ENCODE measurements around the gene MRPS24.

The MRPS24 gene

DNA sequence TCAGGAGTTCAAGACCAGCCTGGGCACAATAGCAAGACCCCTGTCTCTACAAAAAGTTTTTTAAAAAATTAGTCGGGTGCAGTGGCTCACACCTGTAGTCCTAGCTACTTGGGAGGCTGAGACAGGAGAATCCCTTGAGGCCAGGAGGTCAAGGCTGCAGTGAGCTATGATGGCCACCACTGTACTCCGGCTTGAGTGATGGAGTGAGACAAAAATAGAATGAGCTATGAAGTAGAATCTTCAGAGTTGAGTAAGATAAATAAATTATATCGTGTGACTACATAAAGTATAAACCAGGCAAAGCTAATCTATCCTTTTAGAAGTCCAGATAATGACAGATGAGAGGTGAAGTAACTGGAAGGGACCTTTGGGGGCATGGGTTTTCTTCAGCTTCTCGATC is 15.3 kb upstream of the MRPS24 start:
- Mint-ChIP-seq H3K9me3 (no peaks in the 10 kb centered on the region), H3K27ac (no peak overlapping the region), H3K36me3 (peaks cover 14% of the 10 kb centered on the region), H3K4me1 (peaks cover 13% of the 10 kb centered on the region), H3K27me3 (no peaks in the 10 kb centered on the region), H3K4me3 (no peak overlapping the region)

DNA sequence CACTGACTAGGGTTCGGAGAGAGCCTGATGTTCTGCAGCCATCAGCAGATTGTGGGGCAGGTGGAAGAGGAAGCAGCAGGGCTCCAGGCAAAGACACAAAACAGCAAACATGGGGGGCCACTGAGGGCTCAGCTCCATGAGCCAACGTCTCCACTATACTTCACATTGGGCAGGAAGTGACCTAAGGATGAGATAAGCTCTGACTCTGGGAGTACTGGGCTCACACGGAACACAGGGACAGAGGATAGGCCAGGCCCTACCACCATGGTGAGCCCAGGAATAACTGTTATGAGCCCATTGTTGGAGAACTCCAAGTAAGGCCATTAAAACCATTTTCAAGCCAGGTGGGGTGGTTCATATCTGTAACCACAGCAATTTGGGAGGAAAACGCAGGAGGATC is 14.9 kb upstream of the MRPS24 start:
- H3K4me1 Mint-ChIP-seq: peaks cover 9% of the 10 kb centered on the region
- H3K27ac Mint-ChIP-seq: peak overlapping the region; percentile 21
- no peaks in the 10 kb centered on the region for H3K9me3 Mint-ChIP-seq
- H3K4me3 Mint-ChIP-seq: no peak overlapping the region
- no peaks in the 10 kb centered on the region for H3K27me3 Mint-ChIP-seq
- H3K36me3 Mint-ChIP-seq: peaks cover 16% of the 10 kb centered on the region

DNA sequence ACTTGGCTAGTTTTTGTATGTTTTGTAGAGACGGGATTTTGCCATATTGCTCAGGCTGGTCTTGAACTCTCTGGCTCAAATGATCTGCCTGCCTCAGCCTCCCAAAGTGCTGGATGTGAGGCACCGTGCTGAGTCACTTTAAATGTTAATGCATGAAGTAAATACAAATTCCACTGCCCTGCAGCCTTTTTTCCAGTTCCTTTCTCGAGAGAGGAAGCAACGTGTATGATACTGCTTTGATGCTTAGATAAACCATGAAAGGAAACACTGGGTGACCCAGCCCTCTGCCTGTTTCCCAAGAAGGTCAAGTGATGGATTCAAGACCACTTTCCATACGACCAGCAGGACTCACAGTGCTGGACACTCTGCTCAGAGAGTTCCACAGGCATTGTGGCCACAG is 11.3 kb upstream of the MRPS24 start:
- no peak overlapping the region for H3K4me3 Mint-ChIP-seq
- peaks cover 23% of the 10 kb centered on the region for H3K36me3 Mint-ChIP-seq
- H3K27me3 Mint-ChIP-seq: no peaks in the 10 kb centered on the region
- no peaks in the 10 kb centered on the region for H3K4me1 Mint-ChIP-seq
- no peak overlapping the region for H3K27ac Mint-ChIP-seq
- H3K9me3 Mint-ChIP-seq: no peaks in the 10 kb centered on the region

DNA sequence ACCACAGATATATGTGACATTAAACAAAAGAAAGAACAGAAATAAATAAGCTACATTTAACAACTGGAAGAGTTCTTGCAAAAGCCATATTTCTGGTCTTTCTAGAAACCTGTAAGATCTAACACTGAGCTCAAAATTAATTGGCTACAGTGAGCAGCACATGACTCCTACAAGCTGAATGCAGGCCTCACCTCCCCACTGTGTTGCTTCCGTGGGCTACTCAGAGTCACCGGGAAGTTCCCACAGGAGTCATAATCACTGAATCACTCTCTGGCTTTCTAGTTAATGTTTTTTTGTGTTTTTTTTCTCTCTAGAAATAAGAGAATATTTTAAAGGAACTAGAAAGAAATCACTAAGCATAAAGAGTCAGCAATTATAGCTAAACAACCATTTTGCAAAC is 10.2 kb upstream of the MRPS24 start:
- peaks cover 25% of the 10 kb centered on the region for H3K36me3 Mint-ChIP-seq
- no peaks in the 10 kb centered on the region for H3K9me3 Mint-ChIP-seq
- no peaks in the 10 kb centered on the region for H3K4me1 Mint-ChIP-seq
- H3K27me3 Mint-ChIP-seq: no peaks in the 10 kb centered on the region
- H3K27ac Mint-ChIP-seq: no peak overlapping the region
- no peak overlapping the region for H3K4me3 Mint-ChIP-seq

DNA sequence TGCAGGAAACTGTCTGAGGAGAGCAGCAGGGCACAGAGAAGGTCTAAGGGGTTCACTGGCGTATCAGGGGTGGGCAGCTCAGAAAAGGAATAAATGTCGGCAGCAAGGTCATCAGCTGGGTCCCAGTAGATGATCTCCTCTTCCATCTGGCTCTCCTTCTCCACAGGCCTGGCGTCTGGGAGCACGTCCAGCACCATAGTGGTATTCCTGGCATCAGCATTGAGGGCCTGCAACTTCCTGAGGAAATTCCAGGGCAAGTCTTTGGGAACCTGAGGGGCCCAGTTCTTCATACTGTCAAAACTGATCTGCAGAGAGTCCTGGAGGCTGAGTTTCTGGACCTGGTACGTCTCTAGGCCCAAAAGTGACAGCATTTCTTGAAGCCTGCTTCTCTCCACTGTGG is 9.6 kb upstream of the MRPS24 start:
- Mint-ChIP-seq H3K4me1 (no peaks in the 10 kb centered on the region), H3K4me3 (no peak overlapping the region), H3K27ac (no peak overlapping the region), H3K9me3 (no peaks in the 10 kb centered on the region), H3K36me3 (peaks cover 24% of the 10 kb centered on the region), H3K27me3 (no peaks in the 10 kb centered on the region)

DNA sequence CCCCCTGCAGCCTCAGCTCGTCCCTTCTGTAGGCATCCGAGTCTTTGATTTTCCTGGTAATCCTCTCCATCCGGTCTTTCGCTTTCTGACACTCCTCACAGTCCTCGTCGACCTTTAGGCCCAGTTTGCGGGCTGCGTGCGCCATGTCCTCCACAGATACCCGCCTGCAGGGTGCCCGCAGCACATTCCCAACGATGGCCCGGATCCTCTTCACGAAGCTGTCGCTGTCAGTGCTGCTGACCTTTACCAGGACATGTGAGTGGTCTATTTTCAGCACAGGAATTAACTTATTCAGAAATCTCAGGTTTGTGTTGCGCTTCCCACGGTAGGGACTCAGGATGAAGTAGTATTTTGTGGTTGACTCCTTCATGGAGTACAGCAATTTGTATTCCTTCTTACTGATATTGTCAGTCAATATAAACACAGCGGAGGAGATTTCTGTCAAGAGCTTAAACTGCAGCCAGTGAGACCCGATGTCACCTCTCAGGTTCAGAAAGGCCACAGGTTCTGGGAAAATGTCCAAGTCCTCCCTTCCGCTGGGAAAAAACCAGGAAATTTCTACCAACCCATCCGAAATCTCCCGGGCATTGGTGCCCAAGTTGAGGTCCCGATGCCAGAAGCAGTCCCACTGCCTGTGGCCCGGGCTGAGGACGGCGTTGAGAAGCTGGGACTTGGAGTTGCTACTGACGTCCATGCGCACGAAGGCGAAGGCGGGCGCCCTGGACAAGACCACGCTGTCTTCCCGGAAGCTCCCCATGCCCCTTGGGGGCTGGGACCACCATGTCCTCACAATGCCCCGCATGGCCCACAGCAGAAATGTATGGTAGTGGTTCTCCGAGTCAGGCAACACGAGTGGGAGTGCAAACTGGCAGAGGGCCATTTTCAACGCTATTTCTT is 8.9 kb upstream of the MRPS24 start:
- Mint-ChIP-seq H3K36me3 (peaks cover 20% of the 10 kb centered on the region), H3K4me3 (no peak overlapping the region), H3K4me1 (no peaks in the 10 kb centered on the region), H3K27ac (no peak overlapping the region), H3K27me3 (no peaks in the 10 kb centered on the region), H3K9me3 (no peaks in the 10 kb centered on the region)

DNA sequence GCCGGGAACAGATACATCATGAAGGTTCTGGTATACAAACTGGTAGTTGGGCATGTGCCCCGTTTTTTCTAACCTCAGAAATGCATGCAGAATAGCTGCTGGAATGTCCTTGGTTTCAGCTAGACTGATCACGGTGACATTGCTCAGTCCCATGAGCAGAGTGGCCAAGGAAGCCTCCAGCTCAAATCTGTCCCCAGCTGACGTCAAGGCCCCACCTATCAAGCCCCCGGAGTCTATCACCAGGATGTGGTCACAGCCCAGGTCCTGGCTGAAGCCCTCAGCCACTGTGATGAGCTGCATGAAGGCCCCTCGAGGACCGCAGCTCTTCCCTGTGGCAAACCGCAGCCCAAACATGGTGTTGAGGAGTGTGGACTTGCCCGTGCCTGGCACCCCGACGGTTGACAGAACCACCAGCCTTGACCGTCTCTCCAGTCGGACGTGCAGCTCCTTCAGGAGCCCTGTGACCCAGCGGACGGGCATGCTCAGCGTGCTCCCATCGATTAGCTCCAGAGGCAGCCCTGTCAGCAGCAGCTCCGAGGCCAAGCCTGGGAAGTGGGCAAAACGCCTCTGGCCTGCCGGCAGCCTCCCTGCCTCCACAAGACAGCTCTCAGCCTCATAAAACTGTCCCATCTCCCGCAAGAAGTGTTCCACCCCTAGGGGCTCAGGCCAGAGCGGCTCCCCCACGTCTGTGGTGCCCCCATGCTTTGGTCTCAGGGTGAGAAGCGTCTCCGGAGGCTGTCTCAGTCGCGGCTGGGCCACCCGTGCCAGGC is 7.8 kb upstream of the MRPS24 start:
- no peaks in the 10 kb centered on the region for H3K27me3 Mint-ChIP-seq
- H3K36me3 Mint-ChIP-seq: peaks cover 18% of the 10 kb centered on the region
- no peak overlapping the region for H3K4me3 Mint-ChIP-seq
- H3K9me3 Mint-ChIP-seq: no peaks in the 10 kb centered on the region
- H3K27ac Mint-ChIP-seq: no peak overlapping the region
- H3K4me1 Mint-ChIP-seq: no peaks in the 10 kb centered on the region

DNA sequence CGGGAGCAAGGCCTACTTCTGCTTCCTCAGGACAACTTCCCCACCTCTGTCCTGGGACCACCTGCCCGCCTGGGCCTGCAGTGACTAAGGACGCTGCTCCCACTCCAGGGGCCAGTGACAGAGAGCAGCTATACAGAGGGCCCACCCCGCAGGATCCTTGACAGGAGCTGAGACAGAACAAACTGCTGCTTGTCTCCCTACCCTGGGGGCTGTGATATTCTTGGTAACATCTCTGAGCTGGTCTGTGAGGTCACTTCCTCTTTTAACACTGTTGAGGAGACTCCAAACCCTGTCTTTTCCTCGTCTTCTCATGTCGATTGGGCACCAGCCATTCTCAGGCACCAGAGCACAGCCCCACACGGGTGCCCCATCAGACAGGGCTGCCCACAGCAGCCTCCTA is 6.9 kb upstream of the MRPS24 start:
- Mint-ChIP-seq H3K9me3 (no peaks in the 10 kb centered on the region), H3K27me3 (no peaks in the 10 kb centered on the region), H3K4me3 (no peak overlapping the region), H3K4me1 (no peaks in the 10 kb centered on the region), H3K36me3 (peaks cover 16% of the 10 kb centered on the region), H3K27ac (no peak overlapping the region)

DNA sequence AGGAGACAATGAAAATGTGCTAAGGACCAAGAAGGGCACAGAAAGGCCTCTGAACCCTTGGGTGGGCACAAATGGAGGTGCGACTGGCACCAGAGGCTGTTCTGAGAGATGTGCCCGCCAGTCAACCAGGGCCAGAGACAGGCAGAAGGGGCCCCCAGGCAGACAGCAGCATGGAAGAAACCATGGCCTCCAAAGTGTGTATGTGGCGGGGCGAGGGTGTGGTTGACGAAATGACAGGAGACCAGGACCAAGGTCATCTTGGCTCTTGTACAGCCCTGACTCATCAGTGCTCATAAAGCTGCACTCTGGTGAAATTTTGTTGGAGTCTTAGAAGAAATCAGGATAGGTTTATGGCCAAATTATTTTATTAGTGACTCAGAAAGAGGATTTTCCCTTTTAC is 4.0 kb upstream of the MRPS24 start:
- no peak overlapping the region for H3K4me3 Mint-ChIP-seq
- H3K36me3 Mint-ChIP-seq: peaks cover 10% of the 10 kb centered on the region
- H3K27me3 Mint-ChIP-seq: no peaks in the 10 kb centered on the region
- no peak overlapping the region for H3K27ac Mint-ChIP-seq
- H3K4me1 Mint-ChIP-seq: peaks cover 16% of the 10 kb centered on the region
- H3K9me3 Mint-ChIP-seq: no peaks in the 10 kb centered on the region

DNA sequence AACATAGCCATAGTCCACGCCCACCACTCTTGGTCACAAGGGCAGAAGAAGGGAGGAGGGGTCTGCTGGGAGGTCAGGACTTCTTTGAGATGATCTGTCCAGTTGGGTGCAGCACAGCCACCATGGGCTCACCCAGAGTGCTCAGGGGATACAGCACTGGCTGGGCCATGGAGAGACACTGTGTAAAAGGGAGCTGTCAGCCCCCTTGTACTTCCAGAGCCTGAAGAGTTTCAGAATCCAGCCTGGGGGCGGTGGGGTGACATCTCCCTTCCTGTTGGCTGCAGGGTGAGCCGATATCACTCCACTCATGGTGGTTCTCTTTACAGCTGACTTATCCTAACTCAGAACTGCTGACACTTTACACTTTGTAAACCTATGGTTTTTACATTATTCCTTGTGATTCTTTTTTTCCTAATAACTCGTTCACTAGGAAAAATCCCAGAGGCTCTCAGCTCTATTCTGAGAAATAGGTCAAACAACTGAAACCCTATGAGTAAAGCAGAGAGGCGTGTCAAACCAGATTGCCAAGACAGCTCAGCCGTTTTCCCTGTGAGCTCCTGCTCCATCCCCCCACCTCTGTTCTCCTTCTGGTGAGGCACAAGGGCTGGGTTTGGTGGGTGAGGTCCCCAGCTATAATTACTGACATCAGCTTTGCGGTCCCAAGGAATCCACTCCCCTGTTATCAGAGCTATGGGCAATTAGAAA is 3.2 kb upstream of the MRPS24 start:
- no peak overlapping the region for H3K4me3 Mint-ChIP-seq
- H3K4me1 Mint-ChIP-seq: peaks cover 23% of the 10 kb centered on the region
- H3K27ac Mint-ChIP-seq: no peak overlapping the region
- H3K9me3 Mint-ChIP-seq: no peaks in the 10 kb centered on the region
- peaks cover 7% of the 10 kb centered on the region for H3K36me3 Mint-ChIP-seq
- H3K27me3 Mint-ChIP-seq: no peaks in the 10 kb centered on the region

DNA sequence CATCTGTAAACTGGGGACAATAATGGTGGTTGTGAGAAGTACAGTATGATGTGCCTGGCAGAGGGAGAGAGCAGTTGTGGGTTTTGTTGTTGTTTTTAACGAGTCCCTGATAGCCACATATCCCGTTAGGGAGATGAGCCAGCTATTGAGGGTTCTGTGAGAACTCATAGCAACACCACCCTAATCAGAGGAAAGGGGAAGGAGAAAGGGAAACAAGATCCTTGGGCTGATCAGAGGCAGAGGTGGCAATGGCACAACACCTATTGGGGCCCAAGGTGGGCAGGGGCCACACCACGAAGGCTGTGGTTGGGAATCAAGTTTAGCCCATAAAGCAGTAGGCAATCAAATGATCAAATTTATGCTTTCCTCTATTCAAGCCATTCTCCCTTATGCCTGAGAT is 1.7 kb upstream of the MRPS24 start:
- peaks cover 23% of the 10 kb centered on the region for H3K4me1 Mint-ChIP-seq
- peaks cover 13% of the 10 kb centered on the region for H3K36me3 Mint-ChIP-seq
- no peak overlapping the region for H3K4me3 Mint-ChIP-seq
- H3K27me3 Mint-ChIP-seq: no peaks in the 10 kb centered on the region
- no peak overlapping the region for H3K27ac Mint-ChIP-seq
- no peaks in the 10 kb centered on the region for H3K9me3 Mint-ChIP-seq

DNA sequence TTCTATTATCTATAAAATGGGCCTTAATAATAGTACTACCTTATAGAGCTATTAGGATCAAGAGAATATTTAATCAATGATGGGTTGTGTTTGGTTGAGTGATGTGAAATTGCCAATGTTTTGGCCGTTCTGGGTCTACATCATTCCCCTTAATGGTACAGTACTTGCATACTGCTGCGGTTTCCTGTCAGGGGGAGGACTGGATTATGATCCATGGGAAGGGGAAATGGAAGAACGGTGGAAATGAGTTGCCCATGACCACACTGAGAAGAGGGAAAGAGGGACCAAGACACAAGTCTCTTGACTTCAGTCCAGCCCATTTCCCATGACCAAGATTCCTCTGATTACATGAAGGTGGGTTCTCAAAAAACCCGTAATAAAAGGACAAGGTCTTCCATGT is 999 bp upstream of the MRPS24 start:
- peak overlapping the region; percentile 21 for H3K4me3 Mint-ChIP-seq
- peaks cover 23% of the 10 kb centered on the region for H3K4me1 Mint-ChIP-seq

DNA sequence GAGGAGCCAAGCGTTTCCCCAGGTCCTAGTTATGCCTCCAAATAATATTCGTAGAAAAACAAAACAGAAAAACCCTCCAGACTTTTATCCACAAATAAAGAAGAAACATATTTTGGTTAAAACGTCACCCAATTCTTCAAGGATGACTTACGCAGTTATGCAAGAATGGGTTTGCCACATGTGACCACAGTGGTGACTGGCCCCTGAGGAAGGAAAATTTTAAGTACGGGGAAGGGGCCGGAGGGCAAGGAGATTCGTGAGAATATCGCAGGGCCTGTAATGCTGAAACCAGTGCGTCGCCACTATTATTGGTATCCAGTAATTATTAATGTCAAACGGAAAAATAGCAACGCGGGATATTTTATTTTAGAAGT is 537 bp upstream of the MRPS24 start:
- Mint-ChIP-seq H3K27me3 (no peaks in the 10 kb centered on the region), H3K27ac (peak overlapping the region; percentile 92), H3K4me3 (peak overlapping the region; percentile 86), H3K9me3 (no peaks in the 10 kb centered on the region), H3K36me3 (peaks cover 13% of the 10 kb centered on the region), H3K4me1 (peaks cover 23% of the 10 kb centered on the region)

More for the DNA sequence above, 999 bp upstream of the MRPS24 start:
- Mint-ChIP-seq H3K9me3 (no peaks in the 10 kb centered on the region), H3K36me3 (peaks cover 14% of the 10 kb centered on the region), H3K27ac (no peak overlapping the region), H3K27me3 (no peaks in the 10 kb centered on the region)

DNA sequence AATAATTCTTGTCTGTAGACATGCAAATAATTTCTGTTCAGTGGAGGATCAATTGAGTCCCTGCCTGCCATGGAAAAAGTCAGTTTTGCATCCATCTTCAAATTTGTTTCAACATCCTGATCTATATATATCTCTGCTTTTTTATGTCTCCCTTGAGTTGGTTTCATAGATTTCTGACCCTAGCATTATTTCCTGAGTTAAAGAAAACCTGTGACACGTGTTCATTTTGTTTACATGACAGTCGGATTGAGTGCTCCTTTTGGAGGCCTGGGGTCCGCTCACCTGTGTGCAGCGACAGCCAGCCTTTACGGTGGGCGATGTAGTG is 674 bp downstream of the MRPS24 start:
- Mint-ChIP-seq H3K27me3 (no peaks in the 10 kb centered on the region), H3K9me3 (no peaks in the 10 kb centered on the region), H3K4me3 (peak overlapping the region; percentile 86), H3K27ac (peak overlapping the region; percentile 77), H3K4me1 (peaks cover 23% of the 10 kb centered on the region), H3K36me3 (peaks cover 12% of the 10 kb centered on the region)

DNA sequence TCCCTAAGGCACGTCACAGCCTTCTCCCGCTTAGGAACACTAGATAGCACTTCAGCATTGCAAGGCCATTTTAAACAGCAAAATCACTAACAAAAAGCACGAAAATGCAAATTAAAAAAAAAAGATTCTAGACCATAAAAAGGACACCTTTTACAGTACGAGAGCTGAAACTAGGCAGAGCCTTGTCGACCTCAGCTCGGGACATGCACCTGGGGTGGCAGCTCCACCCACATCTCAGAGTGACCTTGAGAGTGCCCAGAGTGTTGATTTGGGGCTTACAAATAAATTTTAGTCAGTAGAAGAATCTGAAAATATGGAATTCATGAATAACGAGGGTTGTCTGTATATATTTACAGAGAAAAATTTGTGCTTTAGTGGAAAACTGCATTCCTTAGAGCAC is 1.1 kb downstream of the MRPS24 start:
- Mint-ChIP-seq H3K36me3 (peaks cover 12% of the 10 kb centered on the region), H3K9me3 (no peaks in the 10 kb centered on the region), H3K27ac (peak overlapping the region; percentile 77), H3K4me3 (peak overlapping the region; percentile 86), H3K27me3 (no peaks in the 10 kb centered on the region), H3K4me1 (peaks cover 23% of the 10 kb centered on the region)

DNA sequence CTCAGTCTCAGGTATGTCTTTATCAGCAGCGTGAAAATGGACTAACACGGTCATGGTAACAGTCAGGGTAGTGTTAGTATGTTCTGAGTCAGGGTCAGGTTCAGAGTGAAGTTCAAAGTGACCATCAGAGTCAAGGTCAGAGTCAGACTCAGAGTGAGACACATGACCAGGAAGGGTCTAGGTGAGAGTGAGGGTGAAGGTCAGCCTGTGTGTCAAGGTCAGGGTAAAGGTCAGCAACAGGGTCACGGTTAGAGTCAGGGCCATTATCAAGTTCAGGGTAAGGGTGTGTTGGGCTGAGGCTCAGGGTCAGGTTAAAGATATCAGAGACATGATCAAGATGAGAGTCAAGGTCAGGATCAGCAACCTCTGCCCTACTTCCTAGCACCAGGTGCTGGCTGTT is 4.0 kb downstream of the MRPS24 start:
- Mint-ChIP-seq H3K4me1 (peaks cover 22% of the 10 kb centered on the region), H3K4me3 (no peak overlapping the region), H3K27me3 (no peaks in the 10 kb centered on the region), H3K9me3 (no peaks in the 10 kb centered on the region), H3K27ac (no peak overlapping the region), H3K36me3 (peaks cover 12% of the 10 kb centered on the region)

Measured in activated naive CD4-positive, alpha-beta T cell treated with anti-CD3 and anti-CD28 coated beads, Interleukin-2, amount 50 U/mL, for 24 hours (primary cell).